Body of pancreas (tissue), 4 donors: ENCODE data around the gene TUBGCP6.

Source experiments
- POLR2A ChIP-seq, 3 donors: fragments of 450-650 bp; IDR thresholded peaks; one replicate each; pipeline ENCODE4 v1.6.1; 2016; ENCODE audit warnings: antibody characterized with exemption in 3 of 3, mild to moderate bottlenecking in 2 of 3
- TF ChIP-seq, protein P1 (sequence below), 7 experiments: fragments of 450-650 bp in 4 of 7; fragments of 200-600 bp in 3 of 7; sonication (generic) in 3 of 7; IDR thresholded peaks; one replicate each; pipeline ENCODE4 v1.5.1; 2016 to 2019; ENCODE audit warnings: antibody characterized with exemption in 7 of 7

DNA sequence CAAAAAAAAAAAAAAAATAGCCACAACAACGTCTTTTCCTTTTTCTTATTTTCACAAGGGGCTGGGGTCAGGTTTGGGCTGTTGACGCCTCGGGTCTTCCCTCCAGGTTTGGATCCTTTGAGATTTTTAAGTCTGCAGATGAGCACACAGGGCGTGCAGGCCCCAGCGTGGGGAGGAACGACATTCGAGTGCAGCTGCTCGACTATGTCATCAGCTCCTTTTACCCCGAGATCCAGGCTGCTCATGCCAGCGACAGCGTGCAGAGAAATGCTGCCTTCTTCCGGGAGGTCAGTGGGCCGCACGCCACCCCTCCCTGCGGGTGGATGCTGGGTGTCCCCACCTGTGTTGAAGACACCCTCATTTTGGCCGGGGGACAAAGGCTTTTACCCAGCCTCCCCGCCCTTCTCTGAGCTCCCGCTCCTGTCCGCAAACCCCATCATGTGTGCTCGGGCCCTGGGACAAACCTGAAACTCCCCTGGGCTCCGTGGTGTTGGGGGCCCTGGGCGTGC is 36.3 kb downstream of the TUBGCP6 start:
- TF ChIP-seq POLR2A (IDR thresholded peaks at IDR 0.05) = no peak
- TF ChIP-seq, protein P1, sequence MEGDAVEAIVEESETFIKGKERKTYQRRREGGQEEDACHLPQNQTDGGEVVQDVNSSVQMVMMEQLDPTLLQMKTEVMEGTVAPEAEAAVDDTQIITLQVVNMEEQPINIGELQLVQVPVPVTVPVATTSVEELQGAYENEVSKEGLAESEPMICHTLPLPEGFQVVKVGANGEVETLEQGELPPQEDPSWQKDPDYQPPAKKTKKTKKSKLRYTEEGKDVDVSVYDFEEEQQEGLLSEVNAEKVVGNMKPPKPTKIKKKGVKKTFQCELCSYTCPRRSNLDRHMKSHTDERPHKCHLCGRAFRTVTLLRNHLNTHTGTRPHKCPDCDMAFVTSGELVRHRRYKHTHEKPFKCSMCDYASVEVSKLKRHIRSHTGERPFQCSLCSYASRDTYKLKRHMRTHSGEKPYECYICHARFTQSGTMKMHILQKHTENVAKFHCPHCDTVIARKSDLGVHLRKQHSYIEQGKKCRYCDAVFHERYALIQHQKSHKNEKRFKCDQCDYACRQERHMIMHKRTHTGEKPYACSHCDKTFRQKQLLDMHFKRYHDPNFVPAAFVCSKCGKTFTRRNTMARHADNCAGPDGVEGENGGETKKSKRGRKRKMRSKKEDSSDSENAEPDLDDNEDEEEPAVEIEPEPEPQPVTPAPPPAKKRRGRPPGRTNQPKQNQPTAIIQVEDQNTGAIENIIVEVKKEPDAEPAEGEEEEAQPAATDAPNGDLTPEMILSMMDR (IDR thresholded peaks at IDR 0.05) = no peak
